Measurements from ENCODE around the gene ZNF160. TPM values are rescaled to one million over a fixed set of nuclear protein-coding genes. Genes with fewer than 3 reads are reported as not detected.

Gene ZNF160
- 56.3 and 110 TPM in 2 replicates for total RNA-seq
- 53.8 and 83.5 TPM in 2 replicates for polyA plus RNA-seq

DNA sequence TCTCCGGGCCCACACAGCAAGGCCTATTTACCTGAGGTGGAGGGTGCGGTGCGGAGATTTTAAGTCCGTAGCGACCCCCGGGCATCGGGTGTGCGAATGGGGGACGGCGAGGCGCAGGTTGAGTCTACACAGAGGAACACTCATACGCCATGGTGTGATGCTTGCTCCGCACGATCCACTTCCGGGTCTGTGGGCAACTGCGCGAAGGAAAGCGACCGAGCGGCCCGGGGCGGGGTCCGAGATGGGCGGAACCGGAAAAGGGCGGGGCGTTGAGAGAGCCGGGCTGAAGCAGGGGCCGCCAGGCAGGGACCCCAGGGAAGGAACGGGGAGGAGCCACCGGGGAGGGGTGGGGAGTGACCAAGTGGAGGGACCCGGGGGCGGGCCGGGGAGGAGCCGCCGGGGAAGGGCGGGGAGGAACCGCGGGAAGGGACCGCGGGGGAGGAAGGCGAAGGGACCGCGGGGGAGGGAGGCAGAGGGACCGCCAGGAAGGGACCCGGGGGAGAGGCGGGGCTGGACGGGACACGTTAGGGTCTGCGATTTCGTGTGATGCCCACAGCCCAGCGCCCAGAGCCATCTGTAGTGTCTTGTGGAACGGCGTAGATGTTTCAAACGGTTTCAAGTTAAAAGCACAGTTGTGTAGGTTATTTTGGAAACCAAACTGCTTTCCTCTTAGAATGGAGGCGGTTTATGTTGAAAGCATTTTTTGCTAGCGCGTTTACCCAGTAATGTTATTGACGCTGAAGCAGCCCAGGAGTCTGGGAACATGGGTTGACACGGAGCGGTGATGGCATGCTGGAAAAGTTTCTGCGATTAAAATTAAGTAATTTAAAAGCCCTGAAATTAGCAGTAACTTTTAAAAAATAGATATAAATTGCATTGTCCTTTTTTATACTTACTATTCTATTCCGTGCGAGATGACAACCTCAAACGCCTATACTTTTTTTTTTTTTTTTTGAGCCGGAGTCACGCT is at the start of gene ZNF160:
Gene ZNF160 (minus strand): TSS at position 189 of the 970 bp plus-strand sequence. CDS start 17,146 bp downstream, outside the sequence.
- TF ChIP-seq, protein P1, sequence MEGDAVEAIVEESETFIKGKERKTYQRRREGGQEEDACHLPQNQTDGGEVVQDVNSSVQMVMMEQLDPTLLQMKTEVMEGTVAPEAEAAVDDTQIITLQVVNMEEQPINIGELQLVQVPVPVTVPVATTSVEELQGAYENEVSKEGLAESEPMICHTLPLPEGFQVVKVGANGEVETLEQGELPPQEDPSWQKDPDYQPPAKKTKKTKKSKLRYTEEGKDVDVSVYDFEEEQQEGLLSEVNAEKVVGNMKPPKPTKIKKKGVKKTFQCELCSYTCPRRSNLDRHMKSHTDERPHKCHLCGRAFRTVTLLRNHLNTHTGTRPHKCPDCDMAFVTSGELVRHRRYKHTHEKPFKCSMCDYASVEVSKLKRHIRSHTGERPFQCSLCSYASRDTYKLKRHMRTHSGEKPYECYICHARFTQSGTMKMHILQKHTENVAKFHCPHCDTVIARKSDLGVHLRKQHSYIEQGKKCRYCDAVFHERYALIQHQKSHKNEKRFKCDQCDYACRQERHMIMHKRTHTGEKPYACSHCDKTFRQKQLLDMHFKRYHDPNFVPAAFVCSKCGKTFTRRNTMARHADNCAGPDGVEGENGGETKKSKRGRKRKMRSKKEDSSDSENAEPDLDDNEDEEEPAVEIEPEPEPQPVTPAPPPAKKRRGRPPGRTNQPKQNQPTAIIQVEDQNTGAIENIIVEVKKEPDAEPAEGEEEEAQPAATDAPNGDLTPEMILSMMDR (IDR thresholded peaks at IDR 0.05; ENCODE audit: low read depth, low read length) = no peak
- H3K4me3 ChIP-seq = peak within 1 kb of the TSS; percentile 86
- peaks cover 7% of the 10 kb centered on the region for H3K36me3 ChIP-seq
- H3K4me1 ChIP-seq (ENCODE audit: low read depth) = peaks cover 13% of the 10 kb centered on the region
- peak within 1 kb of the TSS; percentile 36 for H3K27ac ChIP-seq
- peak; percentile 98 for DNase-seq (ENCODE audit: low read depth in 1 of 2, low spot score in 1 of 2)
- no peaks in the 10 kb centered on the region for H3K9me3 ChIP-seq (ENCODE audit: low read depth)
- H3K27me3 ChIP-seq = no peaks in the 10 kb centered on the region

DNA sequence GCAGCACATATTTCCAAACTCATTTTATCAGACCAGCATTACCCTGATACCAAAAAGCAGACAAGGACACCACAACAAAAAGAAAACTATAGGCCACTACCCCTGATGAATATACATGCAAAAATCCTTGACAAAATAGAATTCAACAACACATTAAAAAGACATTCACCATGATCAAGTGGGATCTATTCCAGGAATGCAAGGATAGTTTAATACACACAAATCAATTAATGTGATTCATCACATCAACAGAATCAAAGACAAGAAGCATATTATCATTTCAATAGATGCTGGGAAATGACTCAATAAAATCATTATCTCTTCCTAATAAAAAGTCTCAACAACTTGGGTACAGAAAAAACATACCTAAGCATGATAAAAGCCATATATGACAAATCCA is 44.4 kb upstream of the ZNF160 start:
- Histone ChIP-seq H3K27ac (no peak overlapping the region), H3K4me1 (ENCODE audit: low read depth) (no peaks in the 10 kb centered on the region), H3K36me3 (no peaks in the 10 kb centered on the region), H3K4me3 (no peak overlapping the region), H3K27me3 (no peaks in the 10 kb centered on the region), H3K9me3 (ENCODE audit: low read depth) (no peaks in the 10 kb centered on the region)
- DNase-seq (ENCODE audit: low read depth in 1 of 2, low spot score in 1 of 2) = no peak
- TF ChIP-seq, protein P1 (IDR thresholded peaks at IDR 0.05; ENCODE audit: low read depth, low read length) = no peak

DNA sequence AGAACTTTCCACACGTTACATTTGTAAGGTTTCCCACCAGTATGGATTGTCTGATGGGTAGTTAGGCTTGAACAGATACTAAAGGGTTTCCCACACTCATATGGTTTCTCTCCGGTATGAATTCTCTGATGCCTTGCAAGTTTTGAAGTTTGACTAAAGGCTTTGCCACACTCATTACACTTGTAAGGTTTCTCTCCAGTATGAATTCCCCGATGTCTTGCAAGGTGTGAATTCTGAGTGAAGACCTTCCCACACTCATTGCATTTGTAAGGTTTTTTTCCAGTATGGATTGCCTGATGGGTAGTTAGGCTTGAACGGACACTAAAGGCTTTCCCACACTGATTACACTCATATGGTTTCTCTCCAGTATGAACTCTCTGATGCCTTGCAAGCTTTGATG is 37.1 kb upstream of the ZNF160 start:
- Histone ChIP-seq H3K27me3 (no peaks in the 10 kb centered on the region), H3K9me3 (ENCODE audit: low read depth) (peaks cover 4% of the 10 kb centered on the region), H3K36me3 (peaks cover 10% of the 10 kb centered on the region), H3K4me3 (no peak overlapping the region), H3K27ac (no peak overlapping the region), H3K4me1 (ENCODE audit: low read depth) (no peaks in the 10 kb centered on the region)
- TF ChIP-seq, protein P1 (IDR thresholded peaks at IDR 0.05; ENCODE audit: low read depth, low read length) = no peak
- no peak for DNase-seq (ENCODE audit: low read depth in 1 of 2, low spot score in 1 of 2)

DNA sequence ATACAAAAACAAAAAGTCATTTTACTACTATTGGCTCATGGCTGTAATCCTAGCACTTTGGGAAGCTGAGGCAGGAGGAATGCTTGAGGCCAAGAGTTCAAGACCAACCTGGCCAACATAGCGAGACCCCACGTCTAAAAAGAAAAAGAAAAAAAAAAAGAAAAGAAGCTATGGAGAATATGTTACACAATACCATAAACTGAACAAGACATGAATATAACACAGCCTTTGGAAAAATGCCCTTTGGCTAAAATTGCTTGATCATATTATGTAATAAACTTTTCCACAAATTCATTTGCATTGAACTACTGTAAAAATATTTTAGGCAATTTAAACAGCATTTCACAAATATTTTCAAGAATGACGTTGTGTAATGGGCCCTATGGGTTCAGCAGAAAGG is 33.2 kb upstream of the ZNF160 start:
- Histone ChIP-seq H3K36me3 (peaks cover 6% of the 10 kb centered on the region), H3K4me3 (no peak overlapping the region), H3K4me1 (ENCODE audit: low read depth) (no peaks in the 10 kb centered on the region), H3K27ac (no peak overlapping the region), H3K9me3 (ENCODE audit: low read depth) (peaks cover 4% of the 10 kb centered on the region), H3K27me3 (no peaks in the 10 kb centered on the region)
- TF ChIP-seq, protein P1 (IDR thresholded peaks at IDR 0.05; ENCODE audit: low read depth, low read length) = no peak
- no peak for DNase-seq (ENCODE audit: low read depth in 1 of 2, low spot score in 1 of 2)

- Histone ChIP-seq H3K4me1 (ENCODE audit: low read depth) (peaks cover under 1% of the 10 kb centered on the region), H3K36me3 (no peaks in the 10 kb centered on the region), H3K9me3 (ENCODE audit: low read depth) (no peaks in the 10 kb centered on the region), H3K4me3 (peak within 1 kb of the TSS; percentile 80), H3K27me3 (no peaks in the 10 kb centered on the region), H3K27ac (peak within 1 kb of the TSS; percentile 41)
- TF ChIP-seq, protein P1 (IDR thresholded peaks at IDR 0.05; ENCODE audit: low read depth, low read length) = no peak
- DNase-seq (ENCODE audit: low read depth in 1 of 2, low spot score in 1 of 2) = peak; percentile 83 to 92
Observed at GRCh38 chr19:53132141-53132991, 29.1 kb upstream of the ZNF160 start, which contains the start of gene ZNF415. Gene ZNF415, minus strand, starts transcription at chr19:53132910. Its CDS starts 10,234 bp downstream, at chr19:53122676.

Data from cardiac muscle cell (in vitro differentiated cells and primary cell).